Osteoblast (primary cell): ENCODE data around the gene MINDY3. TPM values are rescaled to one million over a fixed set of nuclear protein-coding genes. Genes with fewer than 3 reads are reported as not detected.

Experiments
- DNase-seq: peaks from one replicate; pipeline ENCODE4 v3.0.0; 2011; ENCODE audit warnings: low spot score, mixed read lengths; ENCODE audit not compliant: insufficient read length; ENCODE audit errors: missing footprints
- H2AFZ ChIP-seq: 2 replicates; pipeline ENCODE4 v1.6.0; 2011; ENCODE audit warnings: mild to moderate bottlenecking, low read length
- H3K27ac ChIP-seq: 2 replicates; pipeline ENCODE4 v1.5.1; 2011; ENCODE audit warnings: mild to moderate bottlenecking, low read depth, low read length, moderate library complexity
- H3K27me3 ChIP-seq: 2 replicates; pipeline ENCODE4 v1.6.0; 2012; ENCODE audit warnings: mild to moderate bottlenecking, control low read depth, inconsistent platforms, low read length, moderate library complexity; ENCODE audit not compliant: insufficient read depth
- H3K36me3 ChIP-seq: 2 replicates; pipeline ENCODE4 v1.5.1; 2011; ENCODE audit warnings: mild to moderate bottlenecking, low read length, control low read depth, moderate library complexity; ENCODE audit not compliant: insufficient read depth
- H3K4me1 ChIP-seq: 2 replicates; pipeline ENCODE4 v1.5.1; 2011; ENCODE audit warnings: mild to moderate bottlenecking, low read length, control low read depth, moderate library complexity; ENCODE audit not compliant: insufficient read depth
- H3K4me2 ChIP-seq: 2 replicates; pipeline ENCODE4 v1.6.0; 2011; ENCODE audit warnings: mild to moderate bottlenecking, low read length; ENCODE audit not compliant: insufficient read depth
- H3K4me3 ChIP-seq: fragments of 200-600 bp; sonication (generic); 3 replicates; pipeline ENCODE4 v1.5.1; 2012; ENCODE audit warnings: mild to moderate bottlenecking, low read length, inconsistent platforms; ENCODE audit not compliant: insufficient read depth
- H3K79me2 ChIP-seq: 2 replicates; pipeline ENCODE4 v1.6.0; 2012; ENCODE audit warnings: mild to moderate bottlenecking, low read length, control low read depth, inconsistent platforms; ENCODE audit not compliant: insufficient read depth
- H3K9me3 ChIP-seq: 2 replicates; pipeline ENCODE4 v1.5.1; 2011; ENCODE audit warnings: low read depth, low read length, control low read depth
- H4K20me1 ChIP-seq: 2 replicates; pipeline ENCODE4 v1.6.0; 2012; ENCODE audit warnings: mild to moderate bottlenecking, low read length, control low read depth; ENCODE audit not compliant: insufficient read depth
- CTCF ChIP-seq: IDR thresholded peaks from 2 replicates; pipeline ENCODE4 v1.5.1; 2011; ENCODE audit warnings: mild to moderate bottlenecking, low read depth, low read length, moderate library complexity; ENCODE audit errors: extremely low read depth
- total RNA-seq: library from RNA; depleted of rRNA; stranded (reverse); fragments of >200 nt; gene quantifications from 2 replicates; pipeline ENCODE4 v1.2.3, GENCODE V29; 2012

Gene MINDY3
- total RNA-seq, 1 donor: 36.6 TPM

GRCh38 chr10:15743443-15743842 lies 116.9 kb downstream of the MINDY3 start:
- H3K79me2 ChIP-seq: no peaks in the 10 kb centered on the region
- H3K9me3 ChIP-seq: no peaks in the 10 kb centered on the region
- H4K20me1 ChIP-seq: no peaks in the 10 kb centered on the region
- peaks cover 13% of the 10 kb centered on the region for H3K27me3 ChIP-seq
- no peak for TF ChIP-seq CTCF
- H3K27ac ChIP-seq: no peak overlapping the region
- DNase-seq: no peak
- H3K36me3 ChIP-seq: no peaks in the 10 kb centered on the region
- H2AFZ ChIP-seq: no peak overlapping the region
- H3K4me3 ChIP-seq: no peak overlapping the region
- H3K4me2 ChIP-seq: no peak overlapping the region
- no peaks in the 10 kb centered on the region for H3K4me1 ChIP-seq

- Histone ChIP-seq H3K4me1 (no peaks in the 10 kb centered on the region), H4K20me1 (no peaks in the 10 kb centered on the region), H3K36me3 (no peaks in the 10 kb centered on the region), H3K79me2 (no peaks in the 10 kb centered on the region), H3K4me3 (no peak overlapping the region), H3K9me3 (no peaks in the 10 kb centered on the region), H3K4me2 (no peak overlapping the region), H3K27ac (no peak overlapping the region), H3K27me3 (peaks cover 9% of the 10 kb centered on the region), H2AFZ (no peak overlapping the region)
- no peak for DNase-seq
- TF ChIP-seq CTCF: no peak
Measured at GRCh38 chr10:15742836-15743235, 117.5 kb downstream of the MINDY3 start.

- no peaks in the 10 kb centered on the region for H3K4me1 ChIP-seq
- no peak overlapping the region for H3K4me2 ChIP-seq
- no peak for TF ChIP-seq CTCF
- no peak overlapping the region for H3K27ac ChIP-seq
- no peaks in the 10 kb centered on the region for H3K79me2 ChIP-seq
- DNase-seq: no peak
- H4K20me1 ChIP-seq: no peaks in the 10 kb centered on the region
- H3K36me3 ChIP-seq: no peaks in the 10 kb centered on the region
- no peaks in the 10 kb centered on the region for H3K9me3 ChIP-seq
- H3K27me3 ChIP-seq: peaks cover 8% of the 10 kb centered on the region
- H3K4me3 ChIP-seq: no peak overlapping the region
- no peak overlapping the region for H2AFZ ChIP-seq
Measured at GRCh38 chr10:15742102-15742501, 118.2 kb downstream of the MINDY3 start.

GRCh38 chr10:15741581-15741980 lies 118.7 kb downstream of the MINDY3 start:
- DNase-seq: no peak
- Histone ChIP-seq H3K9me3 (no peaks in the 10 kb centered on the region), H3K4me2 (no peak overlapping the region), H3K36me3 (no peaks in the 10 kb centered on the region), H3K79me2 (no peaks in the 10 kb centered on the region), H3K4me1 (no peaks in the 10 kb centered on the region), H4K20me1 (no peaks in the 10 kb centered on the region), H2AFZ (no peak overlapping the region), H3K4me3 (no peak overlapping the region), H3K27ac (no peak overlapping the region), H3K27me3 (peaks cover 8% of the 10 kb centered on the region)
- TF ChIP-seq CTCF: no peak
